Measurements from ENCODE around the gene GPC5. TPM values are rescaled to one million over a fixed set of nuclear protein-coding genes. Genes with fewer than 3 reads are reported as not detected.

Gene GPC5
- total and polyA plus RNA-seq, 2 of the 13 experiments (the other 11 are each of a cell fraction or from before 2014, with no cell fraction given) = 0.02 to 0.07 TPM

GRCh38 chr13:91579320-91579719 lies 180.9 kb downstream of the GPC5 start (continued):
- no peak for TF ChIP-seq ZNF687 (CRISPR knock-in tag; IDR thresholded peaks at IDR 0.05)
- TF ChIP-seq HMGA1 (CRISPR knock-in tag; conservative IDR thresholded peaks at IDR 0.05) = no peak
- no peak for TF ChIP-seq MXD4 (CRISPR knock-in tag; IDR thresholded peaks at IDR 0.05)
- no peak for TF ChIP-seq ZBTB7B (CRISPR knock-in tag; IDR thresholded peaks at IDR 0.05)

- ATAC-seq (no peak), DNase-seq (ENCODE audit: low spot score) (no peak), FAIRE-seq (no peak)
- BruUV-seq (replicated peaks) = no TSS peak
- intact Hi-C loops (cut with micrococcal nuclease; ENCODE audit: unreplicated experiment) (no loop called here), in situ Hi-C loops (cut with HindIII; ENCODE audit: extremely low pct_ligation_motif_present, low pct_unique_long_range_greater_than_20kb) (no loop called here)
- H3K4me3 ChIP-seq (replicated peaks in 1 of 3; ENCODE audit: insufficient read depth in 1 of 3, low read depth in 2 of 3, low read length in 3 of 3) = no peak overlapping the region
- ChIA-PET CTCF (ENCODE audit: low intra/inter-chr PET ratio, low total read pairs) (no interaction called here), POLR2A (no interaction called here)
- H3K4me2 ChIP-seq (ENCODE audit: low read depth, low read length) = no peak overlapping the region
- H2AFZ ChIP-seq (ENCODE audit: low read length) = no peak overlapping the region
- H3K79me2 ChIP-seq (ENCODE audit: insufficient read depth, low read length) = no peaks in the 10 kb centered on the region
- H3K27ac ChIP-seq (ENCODE audit: extremely low read length, insufficient read depth, low read length) = no peak overlapping the region
- H3K9me3 ChIP-seq (ENCODE audit: low read length) = no peaks in the 10 kb centered on the region
- TF ChIP-seq ASH2L (IDR thresholded peaks at IDR 0.05; ENCODE audit: insufficient read length, low read depth, low read length) = no peak
- TF ChIP-seq SMAD1 (CRISPR knock-in tag; IDR thresholded peaks at IDR 0.05; ENCODE audit: borderline replicate concordance, low read depth) = no peak
- no peak for TF ChIP-seq GLI4 (CRISPR knock-in tag; IDR thresholded peaks at IDR 0.05; ENCODE audit: borderline replicate concordance)
- TF ChIP-seq TAF15 (IDR thresholded peaks at IDR 0.05; ENCODE audit: low read depth, low read length, poor library complexity, severe bottlenecking) = no peak
- TF ChIP-seq ATF7 (IDR thresholded peaks at IDR 0.05) = no peak
- no peak for TF ChIP-seq ATF7 (CRISPR knock-in tag; IDR thresholded peaks at IDR 0.05)
- TF ChIP-seq NR2F6 (IDR thresholded peaks at IDR 0.05) = no peak
- TF ChIP-seq NR2F6 (CRISPR knock-in tag; IDR thresholded peaks at IDR 0.05) = no peak
- no peak for TF ChIP-seq ETV6 (CRISPR knock-in tag; conservative IDR thresholded peaks at IDR 0.05)
- TF ChIP-seq BORCS8-MEF2B (CRISPR knock-in tag; IDR thresholded peaks at IDR 0.05) = no peak
- no peak for TF ChIP-seq JUNB (CRISPR knock-in tag; IDR thresholded peaks at IDR 0.05; ENCODE audit: borderline replicate concordance)
- no peak for TF ChIP-seq ZSCAN9 (CRISPR knock-in tag; IDR thresholded peaks at IDR 0.05; ENCODE audit: borderline replicate concordance)
- TF ChIP-seq SRF (IDR thresholded peaks at IDR 0.05; ENCODE audit: low read depth, low read length) = no peak
- no peaks in the 10 kb centered on the region for H3K36me3 ChIP-seq (replicated peaks in 1 of 2; ENCODE audit: control insufficient read depth in 1 of 2, insufficient read depth in 2 of 2, low read length in 2 of 2)
- H3K27me3 ChIP-seq (ENCODE audit: control insufficient read depth in 1 of 2, insufficient read depth in 2 of 2, low read length in 2 of 2) = no peaks in the 10 kb centered on the region
- H3K9ac ChIP-seq (ENCODE audit: insufficient read depth, low read depth, low read length) = no peak overlapping the region
- H4K20me1 ChIP-seq (ENCODE audit: insufficient read depth, low read length) = no peaks in the 10 kb centered on the region
- no peaks in the 10 kb centered on the region for H3K4me1 ChIP-seq (ENCODE audit: insufficient read depth, low read length)
- WGBS (ENCODE audit: low lambda C conversion rate) = 5% methylated on average over 2 of the region's 2 CpGs
Observed at GRCh38 chr13:91580749-91581148, 182.3 kb downstream of the GPC5 start.

All from HepG2 (cell line).